HG02943 (cell line): Measurements from ENCODE around the gene LRIG2.
"Not testable (repeated sequence)": the region's sequence is repeated elsewhere in the genome, so short reads cannot be mapped to it uniquely, and the experiment has no call there.

Experiments used
- ATAC-seq: cut with Tn5 transposase; IDR thresholded peaks from one replicate; pipeline ENCODE4 v1.9.1; 2021; ENCODE audit warnings: mild to moderate bottlenecking, low read depth, moderate library complexity; ENCODE audit not compliant: unreplicated experiment

The LRIG2 gene

GRCh38 chr1:113072757-113073478 lies at the start of gene LRIG2:
Gene LRIG2, plus strand, starts transcription at chr1:113073198. Its CDS starts 209 bp downstream, at chr1:113073407.
- peak; percentile 94 for ATAC-seq

DNA sequence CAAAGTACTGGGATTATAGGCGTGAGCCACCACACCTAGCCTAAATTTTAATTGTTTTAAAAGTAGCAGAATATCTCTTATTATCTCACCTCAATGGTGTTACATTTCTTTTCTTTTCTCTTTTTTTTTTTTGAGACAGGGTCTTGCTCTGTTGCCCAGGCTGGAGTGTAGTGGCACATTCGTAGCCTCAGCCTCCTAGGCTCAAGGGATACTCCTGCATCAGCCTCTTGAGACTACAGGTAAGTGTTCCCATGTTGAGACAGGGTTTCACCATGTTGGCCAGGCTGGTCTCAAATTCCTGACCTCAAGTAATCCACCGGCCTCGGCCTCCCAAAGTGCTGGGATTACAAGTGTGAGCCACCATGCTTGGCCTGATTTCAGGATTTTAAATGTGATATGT lies 49.7 kb upstream of the LRIG2 start:
- not testable (repeated sequence) for ATAC-seq

DNA sequence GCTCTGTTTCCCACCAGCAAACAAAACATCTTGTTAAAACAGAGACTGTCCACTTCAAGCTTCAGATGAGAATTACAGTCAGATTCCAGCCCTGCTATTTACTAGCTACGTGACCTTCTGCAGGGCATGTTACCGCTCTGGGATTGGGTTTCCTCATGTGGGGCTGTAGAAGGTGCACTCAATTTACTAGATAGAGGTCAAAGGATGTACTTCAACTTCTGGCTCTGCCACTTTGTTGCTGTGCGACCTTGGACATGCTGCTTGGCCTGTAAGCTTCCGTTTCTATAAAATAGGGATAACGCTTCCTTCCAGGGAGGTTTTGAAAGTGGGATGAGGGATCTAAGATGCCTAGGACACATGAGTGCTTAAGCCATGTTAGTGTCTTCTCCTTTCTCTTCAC lies 46.0 kb upstream of the LRIG2 start:
- ATAC-seq, result no peak

DNA sequence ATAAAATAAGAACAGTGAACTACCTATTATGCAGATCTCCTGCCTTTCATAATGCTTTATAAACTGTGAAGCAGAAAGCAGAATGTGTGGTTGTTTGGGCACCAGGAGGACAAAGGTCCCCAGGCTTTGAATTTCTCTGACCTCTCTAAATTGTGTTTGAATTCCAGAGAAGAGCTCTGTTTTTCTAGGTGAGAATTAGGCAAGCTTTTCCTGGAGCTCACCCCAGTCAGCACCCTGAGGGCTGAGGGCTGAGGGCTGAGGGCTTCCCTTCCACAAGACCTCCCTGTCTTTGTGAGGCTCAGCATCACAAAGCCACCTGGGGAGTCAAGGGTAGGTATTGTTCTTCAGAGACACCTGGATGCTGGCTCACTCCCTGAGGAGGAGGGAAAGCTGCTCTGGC lies 45.5 kb upstream of the LRIG2 start:
- ATAC-seq, result no peak

DNA sequence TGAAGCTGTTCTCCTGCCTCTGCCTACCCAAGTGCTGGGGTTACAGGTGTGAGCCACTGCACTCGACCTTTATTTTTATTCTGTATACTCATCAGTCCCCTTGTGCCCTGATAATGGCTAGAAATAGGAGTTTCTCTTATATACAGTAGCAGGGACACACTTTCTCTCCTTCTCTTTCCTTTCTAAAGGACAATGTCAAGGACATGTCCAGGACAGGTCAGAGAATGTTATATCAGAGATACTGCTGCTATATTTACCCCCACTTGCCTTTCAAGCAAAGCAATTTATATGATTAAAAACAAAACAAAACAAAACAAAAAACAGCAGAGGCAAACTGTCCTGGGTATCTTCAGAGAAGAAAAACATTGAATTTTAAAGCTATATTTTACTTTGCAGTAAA lies 43.2 kb upstream of the LRIG2 start:
- ATAC-seq, result no peak

- ATAC-seq, result no peak
These were observed 41.6 kb upstream of the LRIG2 start for GRCh38 chr1:113031171-113031933.

- ATAC-seq, result no peak
These were observed 37.9 kb upstream of the LRIG2 start for GRCh38 chr1:113035086-113035485.

DNA sequence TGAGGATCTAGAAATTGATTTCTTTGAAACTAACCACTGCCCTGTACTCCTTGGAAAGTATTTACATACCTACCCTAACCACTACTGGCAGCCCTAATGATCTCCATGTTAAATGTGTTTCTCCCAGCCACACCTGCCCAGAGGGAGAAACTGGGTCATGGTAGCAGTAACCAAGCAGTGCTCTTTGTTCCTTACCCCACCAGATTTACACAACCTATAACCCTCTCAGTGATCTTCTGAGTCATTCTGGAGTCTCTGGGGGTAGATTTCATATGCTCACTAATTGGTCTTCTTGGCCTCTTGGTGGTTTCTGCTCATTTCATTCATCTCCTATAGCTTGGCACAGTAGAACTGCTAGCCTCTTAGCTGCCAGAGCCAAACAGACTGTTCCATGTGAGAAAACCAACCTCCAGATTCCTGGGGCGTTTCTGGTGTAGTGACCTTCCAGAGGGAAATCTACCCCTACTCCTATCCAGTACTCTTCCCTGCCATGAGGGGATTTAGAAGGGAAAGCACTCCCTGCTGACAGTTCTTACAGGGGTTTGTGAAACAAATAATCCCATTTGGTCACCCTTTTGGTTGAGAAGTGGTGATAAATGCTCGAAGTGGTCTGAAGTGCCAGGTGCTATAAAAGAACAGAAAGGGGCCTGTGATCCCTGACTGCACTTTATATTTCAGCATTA lies 36.2 kb upstream of the LRIG2 start:
- no peak for ATAC-seq

DNA sequence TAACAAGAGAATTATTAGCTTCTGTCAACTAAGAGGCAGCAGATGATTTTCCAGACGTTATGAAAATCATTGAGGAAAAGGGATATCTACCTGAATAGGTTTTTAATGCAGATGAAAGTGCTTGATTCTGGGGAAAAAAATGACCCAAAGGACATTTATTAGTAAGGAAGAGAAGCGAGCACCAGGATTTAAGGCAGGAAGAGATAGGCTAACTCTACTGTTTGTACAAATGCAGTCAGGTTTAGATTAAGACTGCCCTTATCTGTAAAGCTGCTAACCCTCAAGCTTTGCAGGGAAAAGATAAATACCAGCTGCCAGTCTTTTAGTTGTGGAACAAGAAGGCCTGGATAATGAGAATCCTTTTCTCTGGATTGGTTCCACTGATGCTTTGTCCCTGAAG lies 33.0 kb upstream of the LRIG2 start:
- ATAC-seq, result no peak

- ATAC-seq, result no peak
These were observed 32.1 kb upstream of the LRIG2 start for GRCh38 chr1:113040718-113041412.

DNA sequence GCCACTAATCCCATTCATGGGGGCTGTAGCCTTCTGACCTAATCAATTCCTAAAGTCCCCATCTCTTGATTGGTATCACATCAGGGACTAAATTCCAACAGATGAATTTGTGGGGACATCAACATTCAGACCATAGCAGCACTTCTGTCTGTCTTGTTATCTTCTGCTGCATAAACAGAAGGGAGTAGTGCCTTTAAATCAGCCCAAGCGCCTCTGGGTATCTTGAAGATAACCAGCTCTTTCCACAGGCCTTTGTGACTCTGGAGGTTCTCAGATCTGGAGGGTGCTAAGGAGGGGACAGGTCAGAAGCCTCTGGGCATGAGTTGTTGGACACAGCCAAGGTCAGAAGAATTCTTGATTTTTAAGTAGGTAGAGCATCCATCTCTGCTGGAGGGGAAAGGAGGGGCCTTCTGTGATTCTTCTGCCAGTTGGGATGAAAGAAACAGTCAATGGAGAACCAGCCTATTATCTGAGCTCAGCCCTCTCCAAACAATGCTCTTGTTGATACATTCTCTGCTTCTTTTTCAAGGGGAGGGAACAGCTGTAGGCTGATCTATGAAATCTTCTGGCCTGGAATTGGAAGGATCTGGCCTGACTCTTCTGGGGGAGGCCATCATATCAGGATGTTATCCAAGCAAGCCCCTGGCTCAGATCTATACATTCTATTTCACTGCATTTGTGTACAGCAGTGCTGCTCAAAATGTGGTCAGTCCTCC lies 31.3 kb upstream of the LRIG2 start:
- ATAC-seq, result no peak

- no peak for ATAC-seq
These were observed 30.5 kb upstream of the LRIG2 start for GRCh38 chr1:113042285-113043143.

DNA sequence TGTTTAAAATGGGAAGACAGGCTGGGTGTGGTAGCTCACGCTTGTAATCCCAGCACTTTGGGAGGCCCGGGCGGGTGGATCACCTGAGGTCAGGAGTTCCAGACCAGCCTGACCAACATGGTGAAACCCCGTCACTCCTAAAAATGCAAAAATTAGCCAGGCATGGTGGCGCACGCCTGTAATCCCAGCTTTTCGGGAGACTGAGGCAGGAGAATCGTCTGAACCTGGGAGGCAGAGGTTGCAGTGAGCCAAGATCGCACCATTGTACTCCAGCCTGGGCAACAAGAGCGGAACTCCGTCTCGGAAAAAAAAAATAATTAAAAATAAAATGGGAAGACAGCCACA lies 29.9 kb upstream of the LRIG2 start:
- ATAC-seq, result not testable (repeated sequence)

GRCh38 chr1:113046569-113046968 lies 26.4 kb upstream of the LRIG2 start:
- ATAC-seq, result no peak

DNA sequence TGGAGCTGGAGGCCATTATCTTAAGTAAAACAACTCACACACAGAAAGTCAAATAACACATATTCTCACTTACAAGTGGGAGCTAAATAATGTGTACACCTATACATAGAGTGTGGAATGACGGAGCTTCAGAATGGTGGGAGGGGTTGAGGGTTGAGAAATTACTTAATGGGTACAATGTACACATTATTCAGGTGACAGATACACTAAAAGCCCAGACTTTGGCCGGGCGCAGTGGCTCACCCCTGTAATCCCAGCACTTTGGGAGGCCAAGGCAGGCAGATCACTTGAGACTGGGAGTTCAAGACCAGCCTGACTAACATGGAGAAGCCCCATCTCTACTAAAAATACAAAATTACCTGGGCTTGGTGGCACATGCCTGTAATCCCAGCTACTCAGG lies 24.9 kb upstream of the LRIG2 start:
- ATAC-seq, result no peak

GRCh38 chr1:113053344-113054126 lies 19.5 kb upstream of the LRIG2 start:
- no peak for ATAC-seq

GRCh38 chr1:113055570-113055969 lies 17.4 kb upstream of the LRIG2 start:
- no peak for ATAC-seq

- no peak for ATAC-seq
These were observed 16.0 kb upstream of the LRIG2 start for GRCh38 chr1:113057006-113057405.
